Measurements from ENCODE around the gene BCR.

Gene BCR

DNA sequence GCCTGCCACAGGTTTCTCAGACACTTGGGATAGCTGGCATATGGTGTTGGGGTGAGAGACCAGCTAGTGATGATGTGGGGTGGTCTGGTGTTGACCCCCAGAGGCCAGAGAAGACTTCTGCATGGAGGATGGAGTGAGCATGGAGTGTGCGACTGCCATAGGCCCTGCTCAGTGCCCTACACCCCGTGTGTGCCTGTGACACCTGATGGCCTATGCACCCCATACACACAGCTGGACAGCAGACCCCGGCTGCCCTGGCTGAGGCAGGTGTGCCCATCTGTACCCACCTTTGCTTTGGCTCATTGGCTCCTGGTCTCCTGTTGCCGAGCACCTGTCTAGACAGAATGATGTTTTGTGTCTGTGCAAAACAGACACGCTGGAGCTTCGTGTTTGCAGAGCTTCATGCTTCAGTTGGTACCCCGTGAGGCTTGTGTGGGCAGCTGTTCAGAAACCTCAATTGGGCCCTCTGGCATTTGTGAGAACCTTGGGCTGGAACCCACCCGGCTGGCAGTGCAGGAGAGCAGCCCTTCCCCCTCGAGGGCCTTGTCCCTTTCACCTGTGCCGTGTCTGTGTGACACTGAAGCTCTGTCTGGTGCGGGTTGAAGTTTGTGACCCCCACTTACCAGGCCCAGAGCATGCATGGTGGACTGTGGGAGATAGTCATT, 27.6 kb downstream of the BCR start:
- peaks cover 23% of the 10 kb centered on the region for H3K4me1 Mint-ChIP-seq (ENCODE audit: low read depth)
- H3K36me3 Mint-ChIP-seq = peaks cover 5% of the 10 kb centered on the region
- no peak overlapping the region for H3K4me3 Mint-ChIP-seq
- no peak overlapping the region for H3K27ac Mint-ChIP-seq
- no peaks in the 10 kb centered on the region for H3K27me3 Mint-ChIP-seq
- H3K9me3 Mint-ChIP-seq (ENCODE audit: low read depth) = no peaks in the 10 kb centered on the region

GRCh38 chr22:23210428-23211170, 30.3 kb downstream of the BCR start:
- no peaks in the 10 kb centered on the region for H3K9me3 Mint-ChIP-seq (ENCODE audit: low read depth)
- H3K27ac Mint-ChIP-seq = peak overlapping the region; percentile 68
- H3K36me3 Mint-ChIP-seq = peaks cover 6% of the 10 kb centered on the region
- no peak overlapping the region for H3K4me3 Mint-ChIP-seq
- H3K27me3 Mint-ChIP-seq = no peaks in the 10 kb centered on the region
- peaks cover 42% of the 10 kb centered on the region for H3K4me1 Mint-ChIP-seq (ENCODE audit: low read depth)

GRCh38 chr22:23211622-23212021, 31.3 kb downstream of the BCR start:
- H3K36me3 Mint-ChIP-seq = peaks cover 5% of the 10 kb centered on the region
- no peak overlapping the region for H3K4me3 Mint-ChIP-seq
- no peaks in the 10 kb centered on the region for H3K27me3 Mint-ChIP-seq
- no peaks in the 10 kb centered on the region for H3K9me3 Mint-ChIP-seq (ENCODE audit: low read depth)
- H3K27ac Mint-ChIP-seq = peak overlapping the region; percentile 58
- peaks cover 52% of the 10 kb centered on the region for H3K4me1 Mint-ChIP-seq (ENCODE audit: low read depth)

DNA sequence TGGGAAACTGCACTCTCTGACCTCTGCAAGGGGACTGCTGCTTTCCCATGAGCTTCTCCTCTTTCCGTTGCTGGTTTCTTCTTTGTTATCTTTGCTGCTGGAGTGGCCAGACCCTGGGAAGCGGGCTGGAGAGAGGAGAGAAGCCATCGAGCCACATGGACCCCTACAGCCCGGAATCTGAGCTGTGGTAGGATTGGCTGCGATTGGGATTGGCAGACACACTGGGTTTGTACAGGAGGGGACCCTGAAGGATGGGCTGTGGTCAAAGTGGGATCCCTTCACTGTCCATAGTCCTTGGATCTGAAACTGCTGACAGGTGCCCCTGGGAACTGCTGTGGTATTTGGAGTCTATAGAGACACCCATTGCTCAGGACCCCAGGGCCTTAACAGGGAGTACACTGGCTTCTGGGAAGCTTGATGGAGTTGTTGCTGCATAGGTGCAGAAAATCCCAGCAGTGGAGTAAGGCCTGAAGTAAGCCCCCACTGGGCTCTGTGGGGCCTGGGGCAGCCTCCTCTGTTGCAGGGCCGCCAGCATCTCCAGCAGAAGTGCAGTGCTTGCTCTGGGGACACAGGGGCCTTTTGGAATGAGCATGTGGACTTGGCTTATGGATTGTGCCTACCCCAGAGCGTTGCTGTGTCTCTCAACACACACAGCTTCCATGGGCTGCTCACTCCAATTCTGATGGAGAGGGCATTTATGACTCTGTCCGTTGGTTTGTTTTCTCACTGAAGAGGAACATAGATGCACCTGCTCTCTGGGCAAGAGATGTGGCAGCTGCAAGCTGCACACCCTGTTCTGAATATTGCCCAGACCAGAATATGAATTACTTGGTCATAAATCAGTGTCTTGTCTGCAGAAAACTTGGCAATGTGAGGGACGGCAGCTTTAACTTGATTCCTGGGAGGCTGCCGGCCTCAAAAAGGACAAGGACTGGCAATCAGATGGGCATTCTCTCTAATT, 32.0 kb downstream of the BCR start:
- H3K27me3 Mint-ChIP-seq = no peaks in the 10 kb centered on the region
- H3K4me3 Mint-ChIP-seq = no peak overlapping the region
- peaks cover 4% of the 10 kb centered on the region for H3K36me3 Mint-ChIP-seq
- no peaks in the 10 kb centered on the region for H3K9me3 Mint-ChIP-seq (ENCODE audit: low read depth)
- peak overlapping the region; percentile 58 for H3K27ac Mint-ChIP-seq
- H3K4me1 Mint-ChIP-seq (ENCODE audit: low read depth) = peaks cover 58% of the 10 kb centered on the region

DNA sequence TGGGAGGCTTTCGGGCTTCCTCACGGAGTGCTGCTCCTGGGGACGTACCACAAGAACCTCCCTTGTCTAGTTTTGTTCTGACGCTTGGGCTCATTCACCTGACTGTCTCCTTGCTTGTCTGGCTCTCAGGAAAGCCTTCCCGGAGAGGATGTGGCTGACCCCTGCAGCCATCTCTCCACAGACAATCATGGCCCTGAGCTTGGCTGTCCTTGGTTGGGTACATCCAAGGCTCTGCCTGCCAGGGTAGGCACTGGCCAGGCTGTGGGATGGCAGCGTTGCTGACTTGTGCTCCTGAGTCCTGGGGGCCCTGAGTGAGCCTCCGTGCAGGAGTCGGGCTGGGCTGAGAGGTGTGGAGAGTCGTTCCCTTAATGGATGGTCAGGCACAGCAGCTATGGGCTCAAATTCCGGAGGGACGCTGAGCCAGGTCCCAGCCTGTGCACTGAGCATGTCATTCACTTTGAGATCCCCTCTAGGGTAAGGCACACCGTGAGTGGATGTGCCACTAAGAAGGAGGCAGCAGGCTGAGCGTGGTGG, 32.8 kb downstream of the BCR start:
- Mint-ChIP-seq H3K27ac (peak overlapping the region; percentile 75), H3K9me3 (ENCODE audit: low read depth) (no peaks in the 10 kb centered on the region), H3K36me3 (peaks cover 4% of the 10 kb centered on the region), H3K27me3 (no peaks in the 10 kb centered on the region), H3K4me3 (no peak overlapping the region), H3K4me1 (ENCODE audit: low read depth) (peaks cover 63% of the 10 kb centered on the region)

DNA sequence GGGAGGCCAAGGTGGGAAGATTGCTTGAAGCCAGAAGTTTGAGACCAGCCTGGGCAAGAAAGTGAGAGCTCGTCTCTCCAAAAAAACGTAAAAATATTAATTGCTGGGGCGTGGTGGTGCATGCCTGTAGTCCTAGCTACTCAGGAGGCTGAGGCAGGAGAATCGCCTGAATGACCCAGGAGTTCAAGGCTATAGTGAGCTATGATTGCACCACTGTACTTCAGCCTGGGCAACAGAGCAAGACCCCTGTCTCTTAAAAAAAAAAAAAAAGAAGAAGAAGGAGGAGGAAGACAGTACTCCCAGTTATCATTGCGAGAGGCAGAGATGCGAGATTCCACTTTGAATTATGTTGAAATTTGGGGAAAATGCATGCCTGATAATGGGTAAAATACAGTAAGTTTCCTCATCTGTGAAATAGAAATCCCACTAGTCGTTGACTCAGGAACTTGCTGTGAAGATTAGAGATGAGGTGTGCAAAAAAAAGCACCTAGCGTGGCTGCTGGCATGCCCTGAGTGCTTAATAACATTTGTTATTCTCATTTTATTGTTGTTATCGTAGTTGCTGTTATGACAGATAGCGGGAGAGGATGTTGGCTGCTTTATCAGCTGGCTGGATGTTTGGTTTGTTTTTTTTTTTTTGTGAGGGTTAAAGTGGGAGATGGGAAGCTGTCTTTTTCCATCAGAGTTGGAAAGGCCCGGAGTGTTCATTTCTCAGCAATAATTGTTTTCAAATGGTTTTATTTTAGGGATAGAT, 33.4 kb downstream of the BCR start:
- H3K27ac Mint-ChIP-seq = peak overlapping the region; percentile 75
- peak overlapping the region; percentile 5 for H3K4me3 Mint-ChIP-seq
- peaks cover 3% of the 10 kb centered on the region for H3K36me3 Mint-ChIP-seq
- H3K9me3 Mint-ChIP-seq (ENCODE audit: low read depth) = no peaks in the 10 kb centered on the region
- H3K27me3 Mint-ChIP-seq = no peaks in the 10 kb centered on the region
- peaks cover 70% of the 10 kb centered on the region for H3K4me1 Mint-ChIP-seq (ENCODE audit: low read depth)

DNA sequence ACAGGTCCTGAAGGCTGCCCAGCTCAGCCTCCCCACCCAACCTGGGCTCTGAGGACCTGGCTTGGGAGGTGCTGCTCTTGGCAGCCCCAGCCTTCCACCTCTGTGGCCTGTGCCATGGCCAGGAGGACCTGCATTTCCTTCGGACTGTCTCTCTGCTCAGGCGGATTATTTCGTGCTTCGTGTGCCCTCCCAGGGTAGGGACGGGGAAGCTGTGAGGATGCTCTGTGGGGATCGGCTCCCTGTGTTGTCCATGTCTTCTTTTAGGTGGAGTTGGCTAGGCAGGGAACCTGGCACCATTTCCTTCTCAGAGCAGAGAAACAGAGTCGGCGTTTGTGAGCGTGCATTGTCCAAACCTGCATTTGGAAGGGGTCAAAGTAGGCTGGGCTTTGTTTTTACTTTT, 34.1 kb downstream of the BCR start:
- Mint-ChIP-seq H3K4me3 (no peak overlapping the region), H3K27ac (peak overlapping the region; percentile 75), H3K9me3 (ENCODE audit: low read depth) (no peaks in the 10 kb centered on the region), H3K36me3 (peaks cover 2% of the 10 kb centered on the region), H3K4me1 (ENCODE audit: low read depth) (peaks cover 76% of the 10 kb centered on the region), H3K27me3 (no peaks in the 10 kb centered on the region)

DNA sequence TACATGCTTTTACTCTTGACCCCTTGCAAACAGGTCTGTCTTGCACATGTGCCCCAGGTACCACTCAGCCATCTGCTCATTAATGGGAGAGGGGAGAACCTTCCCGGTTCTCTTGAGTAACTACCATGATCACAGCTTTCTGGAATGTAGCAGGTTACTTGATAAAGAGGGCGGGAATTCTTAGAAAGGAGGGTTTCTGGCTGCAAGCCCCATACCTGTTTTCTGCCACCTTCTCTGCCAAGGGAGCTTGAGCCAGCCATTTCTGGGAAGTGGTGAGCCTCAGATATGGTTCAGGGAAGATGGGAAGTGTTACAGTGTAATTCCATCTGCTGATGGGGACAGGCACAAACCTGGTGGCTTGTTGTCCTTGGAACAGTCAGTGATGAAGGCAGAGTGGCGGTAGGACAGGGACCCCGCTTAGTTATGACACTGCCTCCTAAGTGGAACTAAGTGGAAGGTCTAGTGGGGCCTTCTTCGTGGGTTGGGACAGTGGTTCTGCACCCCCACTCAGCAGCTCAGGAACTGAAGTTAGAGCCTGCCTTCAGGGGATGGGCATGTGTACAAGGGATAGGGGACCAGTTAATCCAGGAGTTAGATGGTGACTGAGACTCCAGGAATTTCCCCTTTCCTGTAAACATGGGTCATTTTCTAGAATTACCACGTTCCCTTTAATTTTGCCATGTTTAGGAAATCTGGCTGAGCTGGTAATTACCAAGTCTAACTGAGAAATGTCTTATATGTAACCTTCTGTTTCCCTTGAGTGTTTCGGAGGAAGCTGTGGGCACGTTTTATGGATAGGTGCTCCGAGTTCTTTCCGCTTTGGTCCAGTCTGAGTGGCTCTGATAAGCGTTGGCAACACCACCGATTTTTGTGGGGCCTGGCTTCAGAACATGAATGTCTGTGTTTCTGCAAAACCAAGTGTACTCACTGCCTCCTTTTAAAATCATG, 35.3 kb downstream of the BCR start:
- Mint-ChIP-seq H3K27me3 (no peaks in the 10 kb centered on the region), H3K4me3 (peak overlapping the region; percentile 72), H3K9me3 (ENCODE audit: low read depth) (no peaks in the 10 kb centered on the region), H3K36me3 (peaks cover 2% of the 10 kb centered on the region), H3K27ac (peak overlapping the region; percentile 94), H3K4me1 (ENCODE audit: low read depth) (peaks cover 85% of the 10 kb centered on the region)

- no peaks in the 10 kb centered on the region for H3K27me3 Mint-ChIP-seq
- H3K4me1 Mint-ChIP-seq (ENCODE audit: low read depth) = peaks cover 91% of the 10 kb centered on the region
- H3K4me3 Mint-ChIP-seq = peak overlapping the region; percentile 72
- H3K9me3 Mint-ChIP-seq (ENCODE audit: low read depth) = no peaks in the 10 kb centered on the region
- H3K27ac Mint-ChIP-seq = peak overlapping the region; percentile 94
- H3K36me3 Mint-ChIP-seq = peaks cover 2% of the 10 kb centered on the region
These were observed 36.3 kb downstream of the BCR start for GRCh38 chr22:23216461-23217170.

DNA sequence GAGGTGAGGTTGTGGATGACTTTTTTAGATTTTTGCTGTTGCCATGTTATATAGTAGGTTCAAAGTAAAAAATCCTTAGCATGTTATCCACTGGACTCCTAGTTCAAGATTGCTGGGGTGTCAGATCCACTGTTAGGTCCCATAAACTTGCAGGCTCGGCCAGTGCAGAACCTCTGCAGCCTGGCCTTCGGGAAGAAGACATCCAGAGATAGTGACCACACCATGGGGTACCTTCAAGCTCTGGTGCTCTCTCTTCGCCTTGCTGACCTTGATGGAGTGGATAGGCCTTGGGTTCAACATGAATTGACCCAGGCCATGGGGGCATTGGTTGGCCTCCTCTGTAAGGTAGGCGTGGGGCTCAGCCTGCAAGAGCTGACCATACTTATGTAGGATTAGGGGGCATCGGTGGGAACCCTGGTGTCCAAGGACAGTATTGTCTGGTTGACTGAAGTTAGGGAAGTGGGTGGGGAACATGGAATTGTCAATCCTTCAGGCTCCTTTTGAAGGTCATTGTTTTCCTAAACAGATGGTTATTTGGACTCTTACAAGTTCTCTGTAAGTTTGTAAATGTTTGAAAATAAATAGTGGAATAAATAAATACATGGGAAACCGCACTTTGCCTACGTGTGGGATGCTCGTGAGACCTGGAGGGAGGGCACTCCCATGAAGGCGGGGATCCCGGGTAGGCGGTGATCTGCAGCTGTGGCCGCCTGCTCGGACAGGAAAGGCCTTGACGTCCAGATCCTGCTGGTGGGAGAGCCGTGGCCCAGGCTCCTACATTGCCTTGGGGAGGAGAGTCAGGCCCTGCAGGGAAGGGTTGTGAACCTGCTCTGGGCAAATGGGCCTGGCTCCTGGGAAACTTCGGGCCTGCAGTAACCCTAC, 37.1 kb downstream of the BCR start:
- Mint-ChIP-seq H3K27ac (peak overlapping the region; percentile 94), H3K27me3 (no peaks in the 10 kb centered on the region), H3K36me3 (peaks cover 2% of the 10 kb centered on the region), H3K4me1 (ENCODE audit: low read depth) (peaks cover 96% of the 10 kb centered on the region), H3K4me3 (peak overlapping the region; percentile 72), H3K9me3 (ENCODE audit: low read depth) (no peaks in the 10 kb centered on the region)

GRCh38 chr22:23218053-23218866, 38.0 kb downstream of the BCR start:
- Mint-ChIP-seq H3K27ac (peak overlapping the region; percentile 94), H3K36me3 (peaks cover 2% of the 10 kb centered on the region), H3K4me1 (ENCODE audit: low read depth) (peaks cover 100% of the 10 kb centered on the region), H3K9me3 (ENCODE audit: low read depth) (no peaks in the 10 kb centered on the region), H3K27me3 (no peaks in the 10 kb centered on the region), H3K4me3 (peak overlapping the region; percentile 85)
